GM18858 (cell line): ENCODE results near the gene PRR7.

Source experiments
- ATAC-seq: cut with Tn5 transposase; IDR thresholded peaks from one replicate; pipeline ENCODE4 v1.9.1; 2021; ENCODE audit not compliant: unreplicated experiment

Gene PRR7

DNA sequence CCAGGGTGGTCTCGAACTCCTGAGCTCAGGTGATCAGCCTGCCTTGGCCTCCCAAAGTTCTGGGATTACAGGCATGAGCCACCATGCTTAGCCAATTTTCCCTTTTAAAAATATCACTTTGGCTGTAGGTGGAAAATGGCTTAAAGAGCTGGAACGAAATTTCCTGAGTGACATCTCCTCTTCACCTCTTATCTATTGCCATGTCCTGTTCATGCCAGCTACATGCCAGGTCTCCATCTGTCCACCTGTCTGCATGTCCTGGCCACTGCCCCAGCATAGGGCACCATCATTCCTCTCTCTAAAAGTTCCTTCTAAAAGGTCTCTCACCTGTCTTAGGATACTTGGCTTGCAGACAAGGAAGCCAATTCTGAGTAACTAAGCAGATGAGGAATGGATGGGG lies 22.9 kb upstream of the PRR7 start:
- no peak for ATAC-seq

DNA sequence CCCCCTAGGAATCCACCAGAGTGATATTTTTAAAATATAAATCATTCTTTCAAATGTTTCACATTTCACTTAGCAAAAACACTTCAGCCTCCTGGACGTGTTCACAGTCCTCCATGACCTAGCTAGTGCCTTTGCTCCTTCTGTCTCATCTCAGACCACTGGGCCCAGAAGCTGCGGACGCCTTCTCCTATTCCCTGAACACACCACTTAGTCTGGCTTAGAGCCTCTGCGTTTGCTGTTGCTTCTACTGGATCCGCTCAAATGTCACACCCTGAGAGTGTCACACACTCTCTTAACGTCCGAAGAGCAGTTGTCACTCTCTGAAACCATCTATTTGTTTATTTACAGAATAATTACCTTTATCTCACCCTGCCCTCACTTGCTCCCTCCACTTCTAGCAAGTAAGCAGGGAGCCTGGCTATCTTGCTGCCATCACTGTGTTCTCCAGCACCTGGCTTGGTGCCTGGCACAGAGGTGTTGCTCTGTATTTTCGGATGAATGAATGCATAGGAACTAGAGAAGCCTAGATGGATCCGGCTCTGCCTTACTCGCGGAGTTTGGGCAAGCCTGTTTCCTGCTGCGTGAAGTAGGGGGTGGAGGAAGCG lies 21.3 kb upstream of the PRR7 start:
- ATAC-seq = no peak

DNA sequence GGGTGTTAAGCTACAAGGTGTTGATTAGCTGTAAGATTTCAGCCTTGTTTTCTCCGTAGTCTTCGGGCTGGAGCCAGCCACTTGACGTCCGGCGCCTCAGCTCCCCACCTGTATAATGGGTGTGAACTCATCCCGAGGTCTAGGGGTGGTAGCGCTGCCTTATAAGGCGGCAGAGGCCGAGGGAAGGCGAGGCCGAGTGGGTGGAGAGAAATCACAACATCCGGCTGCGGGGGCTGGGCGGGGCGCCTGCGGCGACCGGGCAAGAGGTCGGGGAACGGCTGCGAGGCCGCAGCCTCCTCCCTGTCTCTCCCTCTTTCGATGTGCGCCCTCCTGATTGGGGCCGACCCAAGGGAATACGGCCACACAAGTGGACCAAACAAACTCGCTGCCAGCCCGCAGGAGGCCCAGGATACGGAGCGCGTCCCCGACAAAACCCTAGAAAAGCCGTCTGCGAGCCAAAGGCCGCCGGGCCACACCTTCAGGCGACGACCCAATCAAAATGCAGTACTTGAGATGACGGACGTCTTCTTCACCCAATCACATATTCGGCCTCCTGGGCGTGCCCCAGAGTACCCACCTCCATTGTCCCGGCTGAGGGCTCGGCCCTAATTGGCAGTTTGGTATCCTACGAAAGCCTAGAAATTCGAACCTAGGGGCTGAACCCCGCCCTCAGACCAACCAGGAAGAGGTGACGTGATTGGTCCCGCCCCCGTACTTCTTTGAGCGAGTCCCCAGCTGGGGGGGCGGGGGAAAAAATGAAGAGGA lies 20.6 kb upstream of the PRR7 start:
- peak; percentile 77 for ATAC-seq

DNA sequence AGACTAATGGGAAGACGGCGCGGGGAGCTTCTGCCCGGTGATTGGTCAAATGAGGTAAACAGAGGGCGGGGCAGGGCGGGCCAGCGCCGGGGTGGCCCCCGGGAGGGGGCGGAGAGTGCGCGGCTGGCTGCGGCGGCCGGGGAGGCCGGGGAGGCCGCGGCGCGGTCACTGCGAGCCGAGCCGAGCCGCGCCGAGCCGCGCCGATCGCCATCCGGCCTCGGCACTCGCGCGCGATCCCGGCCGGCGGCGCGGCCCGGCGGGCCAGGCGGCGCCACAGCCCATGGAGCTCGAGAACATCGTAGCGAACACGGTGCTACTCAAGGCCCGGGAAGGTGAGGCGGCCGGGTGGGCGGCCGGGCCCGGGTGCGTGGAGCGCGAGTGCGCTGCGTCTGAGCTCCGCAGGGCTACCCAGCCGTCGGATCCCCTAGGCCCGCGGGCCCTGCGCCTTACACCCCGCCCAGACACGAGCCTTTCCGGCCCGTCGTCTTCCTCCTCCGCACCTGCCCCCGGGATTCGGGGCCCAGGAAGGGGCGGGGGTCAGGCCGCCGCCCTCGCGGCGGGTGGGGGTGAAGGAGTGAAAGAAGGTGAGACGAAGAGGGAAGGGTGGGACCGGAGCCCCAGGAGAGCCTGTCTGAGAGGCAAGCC lies 19.9 kb upstream of the PRR7 start, which contains the start of gene GRK6:
Gene GRK6, plus strand, starts transcription at position 111 of the 645 bp plus-strand sequence. Its CDS starts 170 bp downstream, at position 281.
- peak; percentile 3 for ATAC-seq

DNA sequence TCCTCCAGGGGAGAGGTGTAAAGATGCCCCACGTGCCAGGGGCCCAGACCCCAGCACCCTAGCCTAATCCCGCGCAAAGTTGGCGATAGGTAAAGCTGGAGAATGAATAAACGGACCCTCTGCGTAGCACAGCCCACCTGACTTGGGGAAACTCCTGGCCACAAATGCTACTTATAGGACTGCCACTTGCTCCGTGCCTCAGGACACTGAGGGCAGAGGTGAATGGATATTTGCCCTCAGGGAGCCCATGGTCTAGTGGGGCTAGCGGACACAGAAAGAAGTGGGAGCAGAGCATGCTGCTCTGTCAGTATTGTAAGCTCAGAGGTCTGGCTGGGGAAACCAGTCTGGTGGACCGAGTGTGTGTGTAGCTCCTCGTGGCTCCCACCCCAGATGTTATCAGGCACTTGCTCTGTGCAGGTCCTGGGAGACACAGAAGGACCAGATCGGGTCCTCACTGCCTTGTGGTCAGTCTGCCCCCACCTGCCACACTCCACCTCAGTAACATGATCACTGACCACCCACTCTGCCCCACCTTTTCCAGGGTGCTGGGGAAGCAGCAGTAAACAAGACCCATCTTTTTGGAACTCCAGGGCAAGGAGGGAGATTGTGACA lies 19.3 kb upstream of the PRR7 start:
- no peak for ATAC-seq

DNA sequence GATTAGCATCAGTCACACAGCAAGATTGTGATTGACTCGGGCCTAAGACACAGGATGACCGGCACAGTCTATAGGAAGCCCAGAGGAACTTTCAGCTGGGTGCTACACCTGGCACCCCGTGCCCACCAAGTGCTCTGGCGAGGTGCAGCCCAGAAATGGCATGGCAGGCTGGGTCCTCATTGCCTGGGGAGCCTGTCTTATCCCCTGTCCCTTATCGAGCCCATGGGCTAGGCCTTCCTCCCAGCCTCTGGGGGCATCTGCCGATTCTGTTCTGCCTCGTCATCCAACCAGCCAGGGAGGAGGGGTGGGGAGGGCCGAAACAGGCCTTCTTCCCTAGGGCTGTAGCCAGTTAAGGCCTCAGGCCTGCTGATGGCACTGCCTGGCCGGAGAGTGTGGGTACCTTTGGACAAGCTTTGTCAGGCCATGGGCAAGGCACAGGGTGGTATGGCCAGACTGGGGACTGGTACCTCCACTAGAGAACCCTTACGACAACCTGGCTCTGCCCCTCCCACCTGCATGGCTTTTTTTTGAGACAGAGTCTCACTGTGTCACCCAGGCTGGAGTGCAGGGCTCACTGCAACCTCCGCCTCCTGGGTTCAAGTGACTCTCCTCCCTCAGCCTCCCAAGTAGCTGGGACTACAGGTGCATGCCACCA lies 18.6 kb upstream of the PRR7 start:
- no peak for ATAC-seq

DNA sequence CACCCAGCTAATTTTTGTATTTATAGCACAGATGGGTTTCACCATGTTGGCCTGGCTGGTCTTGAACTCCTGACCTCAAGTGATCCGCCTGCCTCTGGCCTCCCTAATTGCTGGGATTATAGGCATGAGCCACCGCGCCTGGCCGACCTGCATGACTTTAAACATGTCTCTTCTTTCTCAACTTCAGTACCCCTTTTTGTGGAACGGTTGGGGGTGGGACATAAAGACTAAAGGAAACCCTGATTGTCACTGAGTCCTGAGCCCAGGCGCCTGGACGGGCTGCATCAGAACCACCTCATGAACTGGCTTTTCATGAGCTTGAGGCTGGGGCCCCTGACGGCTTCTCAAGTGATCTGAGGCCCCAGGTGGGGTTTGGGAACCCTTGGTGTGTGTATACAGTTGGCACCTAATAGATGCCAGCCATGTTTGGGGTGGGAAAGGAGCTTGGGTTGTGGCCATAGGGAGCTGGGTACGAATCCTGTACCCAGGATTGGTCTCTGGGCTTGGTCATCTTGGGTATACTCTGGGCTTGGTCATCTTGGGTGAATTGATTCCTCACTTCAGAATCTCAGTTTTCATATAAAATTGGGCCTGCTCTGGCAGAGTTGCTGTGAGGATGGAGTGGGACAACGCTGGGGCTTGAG lies 17.9 kb upstream of the PRR7 start:
- no peak for ATAC-seq

DNA sequence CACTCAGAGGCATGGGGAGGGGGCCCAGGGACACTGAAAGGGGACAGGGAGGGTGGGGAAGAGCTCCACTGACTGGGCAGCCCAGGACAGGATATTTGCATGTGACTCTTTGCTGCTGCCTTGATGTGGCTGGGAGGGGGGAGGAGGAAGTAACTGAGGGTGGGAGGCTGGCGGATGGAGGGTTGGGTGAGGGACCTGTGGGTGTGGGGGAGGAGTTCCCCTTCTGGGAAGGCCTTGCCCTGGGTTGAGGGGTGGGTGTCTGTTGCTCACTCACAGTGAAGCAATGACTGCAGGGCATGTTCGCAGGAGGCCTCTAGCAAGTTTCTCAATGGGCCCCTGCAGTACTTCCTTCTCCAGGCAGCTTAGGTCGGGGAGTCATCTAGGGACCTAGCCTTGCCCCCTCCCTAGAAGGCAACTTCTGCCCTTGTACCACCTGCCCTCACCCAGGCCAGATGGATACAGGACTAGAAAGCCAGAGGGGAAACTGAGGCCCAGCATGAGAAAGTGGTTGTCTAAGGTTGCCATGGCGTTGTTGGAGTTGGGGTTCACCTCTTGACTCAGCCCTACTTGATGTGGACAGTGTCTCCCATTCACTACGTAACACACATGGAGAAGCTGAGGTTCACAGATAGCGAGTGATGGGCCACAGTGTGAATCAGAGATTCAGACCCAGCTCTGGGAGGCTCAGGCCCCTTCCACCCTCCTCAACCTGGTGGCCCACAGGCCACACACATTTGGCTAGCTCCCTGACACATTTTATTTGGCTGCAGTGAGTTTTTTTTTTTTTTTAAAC lies 17.2 kb upstream of the PRR7 start:
- ATAC-seq = no peak

DNA sequence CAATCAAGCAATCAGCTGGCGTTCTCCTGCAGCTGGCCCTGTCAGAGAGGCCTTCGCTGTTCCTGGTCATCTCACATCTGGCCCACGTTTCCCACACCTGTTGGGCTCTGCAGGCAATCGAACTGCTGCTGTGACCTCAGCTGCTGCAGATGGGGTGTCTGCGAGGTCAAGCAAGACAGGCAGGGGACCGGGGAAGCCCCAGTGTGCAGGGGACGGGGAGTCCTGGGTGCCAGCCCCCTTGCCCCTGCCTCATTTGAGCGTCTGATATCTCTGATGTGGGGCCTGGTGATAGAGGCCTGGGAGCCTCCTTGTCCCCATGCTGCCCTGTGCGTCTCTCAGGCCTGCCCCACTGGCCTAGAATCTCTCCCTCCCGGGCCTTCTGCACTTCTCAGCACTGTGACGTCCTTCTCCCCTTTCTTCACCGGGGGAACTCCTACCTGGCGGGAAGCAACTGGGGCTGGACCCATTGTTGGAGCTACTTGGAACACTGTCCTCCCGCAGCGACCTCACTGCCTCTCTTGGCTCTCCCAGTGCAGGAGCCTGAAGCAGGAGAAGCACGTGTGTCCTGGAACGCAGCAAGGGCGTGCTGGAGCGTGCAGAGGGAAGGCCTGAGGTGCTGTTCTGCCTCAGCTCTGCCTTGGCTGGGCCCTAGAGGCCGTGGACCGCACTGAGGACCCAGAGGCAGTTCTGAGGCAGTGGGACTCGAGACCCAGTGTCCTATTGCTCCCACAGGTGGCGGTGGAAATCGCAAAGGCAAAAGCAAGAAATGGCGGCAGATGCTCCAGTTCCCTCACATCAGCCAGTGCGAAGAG lies 16.3 kb upstream of the PRR7 start:
- no peak for ATAC-seq

DNA sequence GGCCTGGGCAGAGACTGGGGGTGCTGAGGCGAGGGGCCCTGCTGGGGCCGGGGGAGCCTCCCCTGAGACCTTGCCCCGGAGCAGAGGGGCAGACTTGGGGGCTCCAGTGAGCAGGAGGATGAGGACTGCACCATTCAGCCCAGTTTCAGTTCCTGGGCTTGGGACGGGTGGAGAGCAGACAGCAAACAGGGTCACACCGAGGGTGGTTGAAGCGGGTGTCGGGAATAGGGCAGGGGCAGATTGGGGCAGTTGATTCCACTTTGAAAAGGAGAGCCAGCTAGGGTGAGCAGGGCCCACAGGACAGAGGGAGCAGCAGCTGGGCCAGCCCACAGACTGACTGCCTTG lies 15.7 kb upstream of the PRR7 start:
- no peak for ATAC-seq

DNA sequence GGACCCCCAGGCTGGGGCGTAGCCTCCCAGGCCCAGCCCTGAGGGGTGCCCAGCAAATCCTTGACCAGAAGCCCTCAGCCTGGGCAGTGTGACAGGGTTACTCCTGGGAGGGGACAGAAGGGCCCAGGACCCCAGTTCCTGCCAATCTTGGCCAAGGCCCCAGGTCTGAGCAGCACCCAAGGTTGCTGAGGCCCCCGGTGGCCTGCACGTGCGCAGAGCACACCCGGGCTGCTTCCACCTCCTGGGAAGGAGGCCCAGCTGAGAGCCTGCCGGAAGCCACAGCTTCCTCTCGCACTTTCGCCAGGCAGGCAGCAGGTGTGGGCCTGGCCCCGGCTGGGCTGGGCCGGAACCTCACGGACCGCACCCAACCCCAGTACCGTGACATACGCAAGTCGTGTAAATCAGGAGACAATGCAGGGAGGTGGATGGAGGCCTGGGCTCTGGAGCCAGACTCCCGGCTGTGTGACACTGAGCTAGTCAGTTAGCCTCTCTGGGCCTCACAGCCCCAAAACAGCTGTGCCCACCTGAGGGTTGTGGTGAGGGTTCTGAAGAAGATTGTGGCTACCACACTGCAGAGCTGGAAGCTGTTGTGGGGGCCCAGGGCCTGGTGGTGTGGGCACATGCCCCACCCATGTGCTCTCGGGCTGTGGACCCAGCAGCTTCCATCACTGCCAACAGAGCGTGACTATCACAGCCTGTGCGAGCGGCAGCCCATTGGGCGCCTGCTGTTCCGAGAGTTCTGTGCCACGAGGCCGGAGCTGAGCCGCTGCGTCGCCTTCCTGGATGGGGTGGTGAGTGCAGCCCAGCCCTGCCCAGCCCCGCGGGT lies 15.1 kb upstream of the PRR7 start:
- peak; percentile 31 for ATAC-seq

DNA sequence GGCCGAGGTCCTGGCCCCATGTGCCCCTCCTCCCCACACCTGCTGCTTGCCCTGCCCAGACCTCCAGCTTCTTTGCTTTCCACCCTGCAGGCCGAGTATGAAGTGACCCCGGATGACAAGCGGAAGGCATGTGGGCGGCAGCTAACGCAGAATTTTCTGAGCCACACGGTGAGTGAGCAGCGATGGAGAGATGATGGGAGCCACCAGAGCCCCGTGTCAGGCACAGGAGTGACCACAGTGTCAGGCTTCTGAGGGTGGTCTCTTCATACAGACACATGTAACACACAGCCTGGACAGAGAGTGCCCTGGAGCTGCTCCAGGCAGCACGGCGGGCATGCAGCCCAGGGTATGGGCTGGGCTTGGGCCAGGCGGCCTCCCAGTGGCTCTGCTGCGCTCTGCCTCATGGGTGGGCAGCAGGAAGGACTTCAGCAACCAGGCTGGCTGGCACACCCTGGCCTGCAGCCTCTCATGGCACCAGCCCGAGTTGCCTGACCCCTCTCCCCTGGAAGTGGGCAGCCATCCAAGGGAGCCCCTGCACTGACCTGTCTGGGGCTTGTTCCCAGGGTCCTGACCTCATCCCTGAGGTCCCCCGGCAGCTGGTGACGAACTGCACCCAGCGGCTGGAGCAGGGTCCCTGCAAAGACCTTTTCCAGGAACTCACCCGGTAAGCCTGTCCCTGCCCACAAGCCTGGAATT lies 14.3 kb upstream of the PRR7 start:
- ATAC-seq = no peak

DNA sequence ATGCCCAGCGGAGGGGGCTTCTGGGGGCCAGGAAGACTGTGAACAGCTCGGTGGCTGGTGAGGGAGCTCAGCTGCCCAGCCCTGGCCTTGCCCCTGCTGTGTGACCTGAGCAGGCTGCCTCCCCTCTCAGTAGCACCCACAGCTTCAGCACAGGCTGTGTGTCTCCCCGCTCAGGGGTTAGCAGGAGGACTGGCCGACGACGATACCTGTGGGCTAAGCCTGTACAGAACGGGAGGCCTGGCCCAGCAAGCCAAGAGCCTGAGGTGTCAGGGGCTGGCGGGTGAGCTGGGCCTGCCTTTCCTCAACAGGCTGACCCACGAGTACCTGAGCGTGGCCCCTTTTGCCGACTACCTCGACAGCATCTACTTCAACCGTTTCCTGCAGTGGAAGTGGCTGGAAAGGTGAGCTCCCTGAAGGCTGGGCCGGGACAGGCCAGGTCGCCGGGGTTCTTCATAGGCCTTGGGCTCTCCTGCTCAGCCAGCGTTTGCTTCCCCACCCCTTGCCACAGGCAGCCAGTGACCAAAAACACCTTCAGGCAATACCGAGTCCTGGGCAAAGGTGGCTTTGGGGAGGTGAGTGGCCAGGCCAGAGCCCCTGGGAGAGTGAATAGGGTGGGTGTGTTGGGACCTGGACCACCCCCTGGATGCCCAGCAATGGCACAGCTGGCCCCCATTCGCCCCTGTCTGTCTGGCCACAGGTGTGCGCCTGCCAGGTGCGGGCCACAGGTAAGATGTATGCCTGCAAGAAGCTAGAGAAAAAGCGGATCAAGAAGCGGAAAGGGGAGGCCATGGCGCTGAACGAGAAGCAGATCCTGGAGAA lies 13.6 kb upstream of the PRR7 start:
- ATAC-seq = no peak

DNA sequence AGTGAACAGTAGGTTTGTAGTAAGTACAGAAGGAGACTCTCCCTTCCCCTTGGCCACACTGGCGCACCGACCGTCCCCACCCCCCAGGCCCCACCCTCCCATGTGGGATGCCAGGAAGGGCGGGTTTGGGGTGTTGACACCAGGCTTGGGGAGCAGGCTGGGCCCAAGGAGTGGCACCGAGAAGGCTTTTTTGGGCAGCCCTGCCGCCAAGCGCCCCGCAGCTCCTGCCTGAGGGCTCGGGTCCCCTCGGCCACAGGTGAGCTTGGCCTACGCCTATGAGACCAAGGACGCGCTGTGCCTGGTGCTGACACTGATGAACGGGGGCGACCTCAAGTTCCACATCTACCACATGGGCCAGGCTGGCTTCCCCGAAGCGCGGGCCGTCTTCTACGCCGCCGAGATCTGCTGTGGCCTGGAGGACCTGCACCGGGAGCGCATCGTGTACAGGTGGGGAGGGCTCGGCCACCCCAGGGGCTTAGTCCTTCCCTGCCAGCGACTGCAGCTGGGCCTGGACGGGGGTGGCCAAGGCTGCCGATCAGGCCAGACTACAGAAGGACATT lies 12.9 kb upstream of the PRR7 start:
- ATAC-seq = no peak

DNA sequence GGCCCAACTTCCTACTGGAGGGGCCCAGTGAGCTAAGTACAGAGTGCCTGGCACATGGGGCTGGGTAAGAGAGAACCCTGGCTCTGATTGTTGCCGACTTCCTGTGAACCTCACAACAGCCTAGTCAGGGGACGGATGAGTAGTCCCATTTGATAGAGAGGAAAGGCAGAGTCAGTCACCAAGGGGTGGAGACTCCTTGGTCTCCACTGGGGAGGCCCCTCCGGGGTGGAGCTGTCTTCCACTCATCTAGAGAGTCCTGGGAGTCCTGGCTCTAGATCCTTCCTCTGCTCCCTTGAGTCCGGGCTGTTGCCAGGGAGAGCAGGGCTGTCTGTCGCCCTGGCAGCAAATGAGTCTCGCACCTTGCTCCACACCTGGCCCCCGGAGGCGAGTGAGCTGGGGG lies 12.2 kb upstream of the PRR7 start:
- no peak for ATAC-seq

DNA sequence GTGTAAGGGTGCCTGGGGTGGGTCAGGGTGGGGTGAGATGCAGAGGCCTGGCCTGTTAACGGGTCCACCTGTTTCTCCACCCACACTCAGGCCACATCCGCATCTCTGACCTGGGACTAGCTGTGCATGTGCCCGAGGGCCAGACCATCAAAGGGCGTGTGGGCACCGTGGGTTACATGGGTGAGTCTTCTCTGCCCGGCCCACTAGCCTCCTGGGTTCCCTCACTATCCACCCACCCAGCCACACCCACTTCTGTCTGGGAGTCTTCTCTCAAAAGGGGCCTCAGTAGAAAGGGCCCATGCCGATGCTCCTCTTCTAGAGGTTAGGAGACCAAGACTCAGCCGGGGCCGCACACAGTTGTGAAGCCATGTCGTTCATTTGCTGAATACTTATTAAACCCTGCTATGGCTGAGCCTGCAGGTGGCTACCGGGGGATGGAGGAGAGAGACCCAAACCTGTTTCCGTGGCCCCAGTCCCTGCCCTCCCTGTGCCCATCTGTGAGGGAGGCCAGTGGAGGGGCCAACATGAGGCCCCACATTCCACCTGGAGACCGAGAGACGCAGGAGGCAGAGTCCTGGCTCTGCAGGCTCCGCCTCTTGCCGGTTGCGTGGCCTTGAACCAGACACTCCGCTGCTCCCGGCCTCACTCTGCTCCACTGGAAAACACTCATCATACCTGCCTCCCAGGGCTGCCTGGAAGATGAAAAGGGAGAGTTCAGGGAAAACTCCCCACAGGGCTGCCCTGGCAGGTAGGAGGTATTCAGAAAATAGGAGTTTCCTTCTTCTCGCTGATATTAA lies 11.5 kb upstream of the PRR7 start:
- ATAC-seq = no peak
